ENCODE measurements around the gene LENG8. TPM values are rescaled to one million over a fixed set of nuclear protein-coding genes. Genes with fewer than 3 reads are reported as not detected.
"Not testable (repeated sequence)": the region's sequence is repeated elsewhere in the genome, so short reads cannot be mapped to it uniquely, and the experiment has no call there.

Gene LENG8
- total and polyA plus RNA-seq, 4 experiments from 2014 or later, result 3.1 to 565 (median 273) TPM

DNA sequence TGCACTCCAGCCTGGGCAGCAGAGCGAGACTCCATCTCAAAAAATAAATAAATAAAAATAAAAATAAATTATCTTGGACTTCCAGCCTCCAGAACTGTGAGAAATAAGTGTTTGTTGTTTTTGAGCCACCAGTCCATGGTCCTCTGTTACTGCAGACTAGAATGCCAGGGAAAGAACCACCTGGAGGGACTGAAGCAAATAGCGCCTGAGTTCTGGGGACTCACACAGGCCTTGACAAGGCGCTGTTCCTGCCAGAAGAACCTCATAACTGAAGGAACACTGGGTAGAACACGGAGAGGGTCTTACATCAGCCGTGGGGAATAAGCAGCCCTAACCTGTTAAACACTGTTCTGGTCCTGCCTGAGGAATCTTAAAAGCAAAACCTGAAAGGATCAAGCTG lies 8.4 kb upstream of the LENG8 start:
- Histone ChIP-seq H3K27me3 (ENCODE audit: insufficient read depth, low read length) (no peaks in the 10 kb centered on the region), H3K36me3 (ENCODE audit: insufficient read depth, low read length) (peaks cover 3% of the 10 kb centered on the region), H3K27ac (ENCODE audit: low read depth, low read length) (no peak overlapping the region), H3K9me3 (ENCODE audit: control insufficient read depth in 1 of 2, low read length in 2 of 2) (no peaks in the 10 kb centered on the region), H3K4me3 (ENCODE audit: low read length in 2 of 2) (no peak overlapping the region), H3K4me1 (ENCODE audit: insufficient read depth, low read length) (no peaks in the 10 kb centered on the region)
- no peak overlapping the region for H3K4me3 Mint-ChIP-seq
- H3K4me1 Mint-ChIP-seq, result peaks cover 1 to 24% (median 9%) of the 10 kb centered on the region in 4 donors
- peaks cover 0 to 2% (median 0%) of the 10 kb centered on the region in 8 donors for H3K9me3 Mint-ChIP-seq
- CTCF ChIA-PET (ENCODE audit: partially characterized antibody), result no interaction called here
- no peak for DNase-seq
- POLR2A ChIA-PET (ENCODE audit: partially characterized antibody), result no interaction called here
- no peak overlapping the region for H3K27ac Mint-ChIP-seq
- H3K27me3 Mint-ChIP-seq, result no peaks in the 10 kb centered on the region
- intact Hi-C loops (cut with micrococcal nuclease), result loop anchor here (10.0 kb wide), 1 partner anchor 1214 kb away; the partner anchor contains the start of gene U2AF2
- H3K36me3 Mint-ChIP-seq, result peaks cover 8 to 22% of the 10 kb centered on the region in 2 donors

- no peak overlapping the region for H3K27ac ChIP-seq (ENCODE audit: low read depth, low read length)
- no peak for DNase-seq
- H3K27ac Mint-ChIP-seq, result peak overlapping the region in 3 of 7 donors; percentile 24 to 49 (median 43)
- POLR2A ChIA-PET (ENCODE audit: partially characterized antibody), result no interaction called here
- H3K27me3 ChIP-seq (ENCODE audit: insufficient read depth, low read length), result no peaks in the 10 kb centered on the region
- H3K9me3 ChIP-seq (ENCODE audit: control insufficient read depth in 1 of 2, low read length in 2 of 2), result no peaks in the 10 kb centered on the region
- intact Hi-C loops (cut with micrococcal nuclease), result loop anchor here (5.0 to 10.0 kb wide), 3 partner anchors 242 to 1210 kb away; partner anchors contain the start of genes MYADM, RPS9 and U2AF2
- CTCF ChIA-PET (ENCODE audit: partially characterized antibody), result no interaction called here
- H3K4me3 ChIP-seq (ENCODE audit: low read length in 2 of 2), result no peak overlapping the region
- peaks cover 15% of the 10 kb centered on the region for H3K4me1 ChIP-seq (ENCODE audit: insufficient read depth, low read length)
- H3K36me3 Mint-ChIP-seq, result peaks cover 8 to 39% of the 10 kb centered on the region in 2 donors
- peaks cover 14 to 34% (median 24%) of the 10 kb centered on the region in 4 donors for H3K4me1 Mint-ChIP-seq
- H3K4me3 Mint-ChIP-seq, result peak overlapping the region in 1 of 8 donors; percentile 23
- peaks cover 0 to 9% (median 0%) of the 10 kb centered on the region in 8 donors for H3K9me3 Mint-ChIP-seq
- no peaks in the 10 kb centered on the region for H3K27me3 Mint-ChIP-seq
- H3K36me3 ChIP-seq (ENCODE audit: insufficient read depth, low read length), result peaks cover 5% of the 10 kb centered on the region
Observed at GRCh38 chr19:54444737-54445136, 4.3 kb upstream of the LENG8 start.

GRCh38 chr19:54446349-54446748 lies 2.6 kb upstream of the LENG8 start:
- Histone ChIP-seq H3K36me3 (ENCODE audit: insufficient read depth, low read length) (peaks cover 10% of the 10 kb centered on the region), H3K4me1 (ENCODE audit: insufficient read depth, low read length) (peaks cover 31% of the 10 kb centered on the region)
- H3K9me3 Mint-ChIP-seq; H3K4me3 Mint-ChIP-seq; H3K27ac ChIP-seq (ENCODE audit: low read depth, low read length); H3K27me3 ChIP-seq (ENCODE audit: insufficient read depth, low read length); H3K9me3 ChIP-seq (ENCODE audit: control insufficient read depth in 1 of 2, low read length in 2 of 2); H3K27me3 Mint-ChIP-seq; H3K27ac Mint-ChIP-seq; DNase-seq; H3K4me3 ChIP-seq (ENCODE audit: low read length in 2 of 2); CTCF ChIA-PET (ENCODE audit: partially characterized antibody): not testable (repeated sequence)
- POLR2A ChIA-PET (ENCODE audit: partially characterized antibody), result interaction anchor here (1.0 to 6.4 kb wide), 2 partner anchors 10 to 16 kb away, joined by 3 to 142 read pairs; partner anchors contain the start of gene LENG9
- H3K36me3 Mint-ChIP-seq, result peaks cover 13 to 48% of the 10 kb centered on the region in 2 donors
- intact Hi-C loops (cut with micrococcal nuclease), result loop anchor here (5.0 to 10.0 kb wide), 3 partner anchors 244 to 1208 kb away; partner anchors contain the start of genes MYADM, RPS9 and U2AF2
- peaks cover 24 to 46% (median 35%) of the 10 kb centered on the region in 4 donors for H3K4me1 Mint-ChIP-seq

GRCh38 chr19:54448040-54448773 lies 792 bp upstream of the LENG8 start:
- Histone ChIP-seq H3K27me3 (ENCODE audit: insufficient read depth, low read length) (no peaks in the 10 kb centered on the region), H3K9me3 (ENCODE audit: control insufficient read depth in 1 of 2, low read length in 2 of 2) (no peaks in the 10 kb centered on the region), H3K36me3 (ENCODE audit: insufficient read depth, low read length) (peaks cover 29% of the 10 kb centered on the region), H3K27ac (ENCODE audit: low read depth, low read length) (peak overlapping the region; percentile 93), H3K4me3 (ENCODE audit: low read length in 2 of 2) (peak overlapping the region; percentile 75 to 98), H3K4me1 (ENCODE audit: insufficient read depth, low read length) (peaks cover 46% of the 10 kb centered on the region)
- no peak for DNase-seq
- ChIA-PET POLR2A (ENCODE audit: partially characterized antibody) (interaction anchor here (0.6 to 6.4 kb wide), 24 partner anchors 10 to 1207 kb away, joined by 3 to 142 read pairs (median 4); partner anchors contain the start of genes CDC42EP5, CNOT3, FIZ1 and KMT5C), CTCF (ENCODE audit: partially characterized antibody) (interaction anchor here (0.7 to 2.0 kb wide), 6 partner anchors 10 to 94 kb away, joined by 3 to 10 read pairs (median 4); partner anchors contain the start of gene LENG9)
- peak overlapping the region; percentile 96 to 100 (median 99) for H3K27ac Mint-ChIP-seq
- peaks cover 0 to 9% (median 0%) of the 10 kb centered on the region in 8 donors for H3K9me3 Mint-ChIP-seq
- H3K27me3 Mint-ChIP-seq, result peaks cover 0 to 3% of the 10 kb centered on the region in 2 donors
- H3K36me3 Mint-ChIP-seq, result peaks cover 21 to 63% of the 10 kb centered on the region in 2 donors
- H3K4me1 Mint-ChIP-seq, result peaks cover 25 to 62% (median 40%) of the 10 kb centered on the region in 4 donors
- intact Hi-C loops (cut with micrococcal nuclease), result loop anchor here (5.0 to 10.0 kb wide), 3 partner anchors 246 to 1207 kb away; partner anchors contain the start of genes MYADM, RPS9 and U2AF2
- peak overlapping the region; percentile 91 to 100 (median 98) for H3K4me3 Mint-ChIP-seq

DNA sequence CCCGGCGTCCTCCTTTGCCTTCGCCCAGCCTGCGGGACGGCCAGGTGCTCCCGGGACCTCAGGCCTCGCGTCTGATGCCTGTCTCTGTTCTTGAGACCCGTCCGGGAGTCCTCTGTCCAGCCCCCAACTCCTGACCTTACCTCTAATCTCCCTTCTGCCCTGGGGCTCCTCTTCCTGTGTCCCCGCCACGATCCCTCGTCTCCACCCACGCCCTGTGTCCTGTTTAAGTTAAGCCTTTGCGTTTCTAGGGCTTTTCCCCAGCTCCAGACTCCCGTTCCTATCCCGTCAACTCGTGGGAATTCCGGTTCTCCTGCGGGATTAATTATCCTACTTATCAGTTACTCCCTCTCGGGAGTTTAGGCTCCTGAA lies 686 bp downstream of the LENG8 start:
- Mint-ChIP-seq H3K36me3 (peaks cover 31 to 71% of the 10 kb centered on the region in 2 donors), H3K27ac (peak overlapping the region; percentile 96 to 100 (median 99)), H3K27me3 (peaks cover 0 to 3% of the 10 kb centered on the region in 2 donors), H3K4me3 (peak overlapping the region; percentile 91 to 100 (median 96)), H3K9me3 (peaks cover 0 to 9% (median 0%) of the 10 kb centered on the region in 8 donors), H3K4me1 (peaks cover 25 to 69% (median 41%) of the 10 kb centered on the region in 4 donors)
- H3K4me3 ChIP-seq (ENCODE audit: low read length in 2 of 2), result peak overlapping the region; percentile 75 to 98
- H3K27me3 ChIP-seq (ENCODE audit: insufficient read depth, low read length), result no peaks in the 10 kb centered on the region
- intact Hi-C loops (cut with micrococcal nuclease), result loop anchor here (1.0 to 10.0 kb wide), 5 partner anchors 14 to 1205 kb away; partner anchors contain the start of genes LENG9, MYADM, PRPF31 and RPS9
- H3K27ac ChIP-seq (ENCODE audit: low read depth, low read length), result peak overlapping the region; percentile 93
- H3K9me3 ChIP-seq (ENCODE audit: control insufficient read depth in 1 of 2, low read length in 2 of 2), result no peaks in the 10 kb centered on the region
- ChIA-PET POLR2A (ENCODE audit: partially characterized antibody) (interaction anchor here (1.1 to 6.4 kb wide), 4 partner anchors 12 to 1205 kb away, joined by 3 to 142 read pairs (median 6); partner anchors contain the start of genes LENG9 and U2AF2), CTCF (ENCODE audit: partially characterized antibody) (interaction anchor here (1.1 to 1.5 kb wide), 2 partner anchors 14 to 28 kb away, joined by 3 to 4 read pairs; partner anchors contain the start of gene LENG9)
- peak in 1 of 5 donors; percentile 53 for DNase-seq
- H3K36me3 ChIP-seq (ENCODE audit: insufficient read depth, low read length), result peaks cover 44% of the 10 kb centered on the region
- H3K4me1 ChIP-seq (ENCODE audit: insufficient read depth, low read length), result peaks cover 46% of the 10 kb centered on the region

DNA sequence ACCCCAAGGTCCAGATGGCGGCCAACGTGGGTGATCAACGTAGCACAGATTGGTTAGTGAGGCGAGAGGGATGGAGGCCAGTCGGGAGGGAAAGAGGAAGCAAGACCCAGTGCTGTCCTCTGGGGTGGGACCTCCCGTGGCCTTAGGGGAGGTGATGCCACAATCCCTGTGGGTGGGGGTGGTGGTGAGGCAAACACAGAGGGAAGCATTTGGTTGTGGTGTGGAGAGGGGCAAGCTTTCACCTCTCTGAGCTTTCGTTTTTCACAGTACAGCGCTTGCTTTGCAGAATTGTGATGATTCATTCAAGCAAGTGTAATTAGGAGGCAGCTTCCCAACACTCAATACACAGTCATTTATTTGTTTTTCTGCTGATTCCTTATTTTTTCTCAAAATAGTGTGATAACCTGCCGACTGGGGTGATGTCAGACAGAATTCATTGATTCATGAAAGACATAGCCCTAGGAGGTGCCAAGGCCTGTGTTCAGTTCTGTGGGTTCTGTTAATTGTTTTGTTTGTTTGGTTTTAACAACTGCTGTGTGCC lies 2.4 kb downstream of the LENG8 start:
- peak overlapping the region in 6 of 8 donors; percentile 60 to 100 (median 96) for H3K4me3 Mint-ChIP-seq
- peaks cover 41 to 77% of the 10 kb centered on the region in 2 donors for H3K36me3 Mint-ChIP-seq
- peaks cover 0 to 7% (median 0%) of the 10 kb centered on the region in 8 donors for H3K9me3 Mint-ChIP-seq
- DNase-seq, result no peak
- peaks cover 25 to 64% (median 41%) of the 10 kb centered on the region in 4 donors for H3K4me1 Mint-ChIP-seq
- H3K27me3 Mint-ChIP-seq, result peaks cover 0 to 3% of the 10 kb centered on the region in 2 donors
- intact Hi-C loops (cut with micrococcal nuclease), result no loop called here
- H3K4me3 ChIP-seq (ENCODE audit: low read length in 2 of 2), result no peak overlapping the region
- H3K36me3 ChIP-seq (ENCODE audit: insufficient read depth, low read length), result peaks cover 56% of the 10 kb centered on the region
- H3K27me3 ChIP-seq (ENCODE audit: insufficient read depth, low read length), result no peaks in the 10 kb centered on the region
- H3K27ac Mint-ChIP-seq, result peak overlapping the region; percentile 36 to 100 (median 96)
- peaks cover 46% of the 10 kb centered on the region for H3K4me1 ChIP-seq (ENCODE audit: insufficient read depth, low read length)
- POLR2A ChIA-PET (ENCODE audit: partially characterized antibody), result interaction anchor here (0.6 to 6.4 kb wide), 2 partner anchors 11 to 262 kb away, joined by 3 to 142 read pairs; partner anchors contain the start of genes LENG9 and MBOAT7
- H3K27ac ChIP-seq (ENCODE audit: low read depth, low read length), result peak overlapping the region; percentile 93
- H3K9me3 ChIP-seq (ENCODE audit: control insufficient read depth in 1 of 2, low read length in 2 of 2), result no peaks in the 10 kb centered on the region
- CTCF ChIA-PET (ENCODE audit: partially characterized antibody), result no interaction called here

Measured in CD4-positive, alpha-beta memory T cell (primary cell).